SK-N-SH treated with all-trans-retinoic acid at 6 μM for 48 hours (cell line): ENCODE measurements around the gene DLG3.
A peak's percentile ranks its signal among the peaks of the same experiment; 100 is the strongest.

Source experiments
- ATAC-seq: fragments of 200-7000 bp; cut with Tn5 transposase; 3 replicates; pipeline ENCODE4 v1.9.1; 2020; ENCODE audit warnings: mild to moderate bottlenecking, moderate library complexity
- ARNTL ChIP-seq: fragments of 450-650 bp; formaldehyde crosslinking; IDR thresholded peaks from 2 replicates; pipeline ENCODE4 v1.5.0; 2020; ENCODE audit warnings: low read depth, mild to moderate bottlenecking, moderate library complexity, borderline replicate concordance
- BACH2 ChIP-seq: fragments of 250-450 bp; sonication (Bioruptor Pico); IDR thresholded peaks from 2 replicates; pipeline ENCODE4 v1.9.0; 2021; ENCODE audit warnings: mild to moderate bottlenecking, borderline replicate concordance
- CREB5 ChIP-seq: fragments of 250-450 bp; sonication (Bioruptor Pico); IDR thresholded peaks from 2 replicates; pipeline ENCODE4 v1.5.1; 2020; ENCODE audit warnings: low read depth, mild to moderate bottlenecking, moderate library complexity
- CSDC2 ChIP-seq: fragments of 250-450 bp; sonication (Bioruptor Pico); IDR thresholded peaks from 2 replicates; pipeline ENCODE4 v1.5.0; 2020; ENCODE audit warnings: mild to moderate bottlenecking, moderate library complexity
- CSRNP3 ChIP-seq: fragments of 250-450 bp; sonication (Bioruptor Pico); IDR thresholded peaks from 2 replicates; pipeline ENCODE4 v1.5.1; 2021; ENCODE audit warnings: mild to moderate bottlenecking, moderate library complexity
- ESRRG ChIP-seq: fragments of 250-450 bp; sonication (Bioruptor Pico); IDR thresholded peaks from 2 replicates; pipeline ENCODE4 v1.6.1; 2021; ENCODE audit warnings: mild to moderate bottlenecking
- ISL1 ChIP-seq: fragments of 250-450 bp; sonication (Bioruptor Pico); IDR thresholded peaks from 2 replicates; pipeline ENCODE4 v2.1.2; 2022; ENCODE audit warnings: mild to moderate bottlenecking, moderate library complexity
- OSR1 ChIP-seq: fragments of 250-450 bp; sonication (Bioruptor Pico); IDR thresholded peaks from 2 replicates; pipeline ENCODE4 v1.8.0; 2022; ENCODE audit warnings: moderate library complexity, mild to moderate bottlenecking, inconsistent platforms
- PATZ1 ChIP-seq: fragments of 250-450 bp; sonication (Bioruptor Pico); IDR thresholded peaks from 2 replicates; pipeline ENCODE4 v1.8.0; 2020; ENCODE audit warnings: mild to moderate bottlenecking, moderate library complexity, borderline replicate concordance
- POU6F1 ChIP-seq: fragments of 250-450 bp; sonication (Bioruptor Pico); IDR thresholded peaks from 2 replicates; pipeline ENCODE4 v1.8.0; 2021; ENCODE audit warnings: low read depth, mild to moderate bottlenecking, moderate library complexity, borderline replicate concordance
- PPARA ChIP-seq: fragments of 250-450 bp; sonication (Bioruptor Pico); IDR thresholded peaks from 2 replicates; pipeline ENCODE4 v1.5.0; 2020; ENCODE audit warnings: mild to moderate bottlenecking, borderline replicate concordance
- RARB ChIP-seq: fragments of 250-450 bp; sonication (Bioruptor Pico); IDR thresholded peaks from 2 replicates; pipeline ENCODE4 v1.8.0; 2021; ENCODE audit warnings: mild to moderate bottlenecking, moderate library complexity
- SNAI2 ChIP-seq: fragments of 250-450 bp; sonication (Bioruptor Pico); IDR thresholded peaks from 2 replicates; pipeline ENCODE4 v1.5.0; 2020; ENCODE audit warnings: mild to moderate bottlenecking, moderate library complexity
- TCF4 ChIP-seq: fragments of 250-450 bp; sonication (Bioruptor Pico); IDR thresholded peaks from 2 replicates; pipeline ENCODE4 v1.8.0; 2021; ENCODE audit warnings: mild to moderate bottlenecking, moderate library complexity, borderline replicate concordance
- TSHZ2 ChIP-seq: fragments of 250-450 bp; sonication (Bioruptor Pico); IDR thresholded peaks from 2 replicates; pipeline ENCODE4 v1.5.0; 2020; ENCODE audit warnings: mild to moderate bottlenecking, moderate library complexity
- ZC3H10 ChIP-seq: fragments of 250-450 bp; sonication (Bioruptor Pico); IDR thresholded peaks from 2 replicates; pipeline ENCODE4 v1.5.1; 2021; ENCODE audit warnings: mild to moderate bottlenecking, moderate library complexity
- ZFP3 ChIP-seq: fragments of 250-450 bp; sonication (Bioruptor Pico); IDR thresholded peaks from 2 replicates; pipeline ENCODE4 v1.5.0; 2020; ENCODE audit warnings: mild to moderate bottlenecking, moderate library complexity
- ZFP30 ChIP-seq: fragments of 450-650 bp; formaldehyde crosslinking; IDR thresholded peaks from 2 replicates; pipeline ENCODE4 v1.5.0; 2022; ENCODE audit warnings: mild to moderate bottlenecking, moderate library complexity
- ZNF565 ChIP-seq: fragments of 450-650 bp; formaldehyde crosslinking; conservative IDR thresholded peaks from 2 replicates; pipeline ENCODE4 v1.5.0; 2020; ENCODE audit warnings: low read depth, mild to moderate bottlenecking, moderate library complexity

Gene DLG3

GRCh38 chrX:70449457-70449966 lies 4.9 kb downstream of the DLG3 start:
- TF ChIP-seq CSRNP3 (CRISPR knock-in tag), result no peak
- no peak for TF ChIP-seq ARNTL
- TF ChIP-seq CSDC2 (CRISPR knock-in tag), result no peak
- no peak for TF ChIP-seq CREB5 (CRISPR knock-in tag)
- TF ChIP-seq ZC3H10 (CRISPR knock-in tag), result no peak
- no peak for TF ChIP-seq PATZ1 (CRISPR knock-in tag)
- TF ChIP-seq BACH2 (CRISPR knock-in tag), result no peak
- no peak for TF ChIP-seq ISL1 (CRISPR knock-in tag)
- TF ChIP-seq TCF4 (CRISPR knock-in tag), result no peak
- no peak for TF ChIP-seq RARB (CRISPR knock-in tag)
- TF ChIP-seq ZNF565, result no peak
- TF ChIP-seq TSHZ2 (CRISPR knock-in tag), result no peak
- no peak for TF ChIP-seq ESRRG (CRISPR knock-in tag)
- no peak for TF ChIP-seq POU6F1 (CRISPR knock-in tag)
- TF ChIP-seq OSR1 (CRISPR knock-in tag), result no peak
- TF ChIP-seq SNAI2 (CRISPR knock-in tag), result no peak
- no peak for TF ChIP-seq PPARA (CRISPR knock-in tag)
- no peak for TF ChIP-seq ZFP3
- TF ChIP-seq ZFP30 (CRISPR knock-in tag), result no peak
- TF ChIP-seq, all 23 proteins: peak for 0
- ATAC-seq, result no peak

GRCh38 chrX:70452143-70452733 lies 7.6 kb downstream of the DLG3 start:
- ATAC-seq, result peak; percentile 17; the same call in 2 of the 3 replicates
- TF ChIP-seq BACH2 (CRISPR knock-in tag) (no peak), CSRNP3 (CRISPR knock-in tag) (no peak), POU6F1 (CRISPR knock-in tag) (no peak), CSDC2 (CRISPR knock-in tag) (no peak)
